Neural progenitor cell (in vitro differentiated cells): ENCODE measurements around the gene SLC37A1.

Experiments used
- CTCF ChIP-seq: fragments of 200-600 bp; sonication (generic); IDR thresholded peaks from 2 replicates; pipeline ENCODE4 v1.5.1; 2017; ENCODE audit warnings: antibody characterized with exemption, mild to moderate bottlenecking
- EZH2 ChIP-seq: fragments of 200-600 bp; sonication (generic); IDR thresholded peaks from 2 replicates; pipeline ENCODE4 v1.6.1; 2017; ENCODE audit warnings: antibody characterized with exemption, mild to moderate bottlenecking, moderate library complexity

- TF ChIP-seq CTCF (no peak), EZH2 (no peak)
These were observed 27.5 kb downstream of the SLC37A1 start for GRCh38 chr21:42541174-42541573.
